Bronchial epithelial cell (primary cell): ENCODE results near the gene GABRR3. TPM values are rescaled to one million over a fixed set of nuclear protein-coding genes. Genes with fewer than 3 reads are reported as not detected.

Experiments
- DNase-seq: peaks from one replicate; pipeline ENCODE4 v3.0.0-alpha.2; 2010; ENCODE audit warnings: low read depth
- FAIRE-seq: peaks from 2 replicates; lab custom pipeline; 2011; peaks lifted over from hg19 to GRCh38; lab: Jason Lieb, UNC
- H3K27me3 ChIP-seq: 2 replicates; pipeline ENCODE4 v1.5.1; 2011; ENCODE audit warnings: low read length; ENCODE audit not compliant: control insufficient read depth, insufficient read depth
- H3K36me3 ChIP-seq: 2 replicates; pipeline ENCODE4 v1.5.1; 2011; ENCODE audit warnings: low read length; ENCODE audit not compliant: control insufficient read depth, insufficient read depth
- H3K4me3 ChIP-seq: 2 replicates; pipeline ENCODE4 v1.5.1; 2011; ENCODE audit warnings: mild to moderate bottlenecking, low read depth, low read length, control low read depth
- CTCF ChIP-seq: IDR thresholded peaks from 2 replicates; pipeline ENCODE4 v1.5.1; 2011; ENCODE audit warnings: mild to moderate bottlenecking, moderate library complexity, low read length, control low read depth, inconsistent platforms; ENCODE audit not compliant: insufficient read depth, severe bottlenecking
- total RNA-seq: library from RNA; depleted of rRNA; stranded (reverse); fragments of >200 nt; gene quantifications from 2 replicates; pipeline ENCODE4 v1.2.1, GENCODE V29; 2014

The GABRR3 gene
- total RNA-seq, 1 donor from 2014 or later, result not detected

- Histone ChIP-seq H3K27me3 (no peaks in the 10 kb centered on the region), H3K4me3 (no peak overlapping the region), H3K36me3 (no peaks in the 10 kb centered on the region)
- TF ChIP-seq CTCF, result no peak
- no peak for DNase-seq
- no peak for FAIRE-seq
These were observed 32.4 kb downstream of the GABRR3 start for GRCh38 chr3:98002717-98003116.

- Histone ChIP-seq H3K4me3 (no peak overlapping the region), H3K36me3 (no peaks in the 10 kb centered on the region), H3K27me3 (no peaks in the 10 kb centered on the region)
- FAIRE-seq (no peak), DNase-seq (no peak)
- no peak for TF ChIP-seq CTCF
These were observed 35.1 kb downstream of the GABRR3 start for GRCh38 chr3:97999994-98000393.

- no peak for FAIRE-seq
- TF ChIP-seq CTCF, result no peak
- Histone ChIP-seq H3K36me3 (no peaks in the 10 kb centered on the region), H3K27me3 (no peaks in the 10 kb centered on the region), H3K4me3 (no peak overlapping the region)
- no peak for DNase-seq
These were observed 36.0 kb downstream of the GABRR3 start for GRCh38 chr3:97999103-97999502.

GRCh38 chr3:97996988-97997387, 38.1 kb downstream of the GABRR3 start:
- FAIRE-seq (no peak), DNase-seq (no peak)
- Histone ChIP-seq H3K36me3 (no peaks in the 10 kb centered on the region), H3K4me3 (no peak overlapping the region), H3K27me3 (peaks cover 2% of the 10 kb centered on the region)
- TF ChIP-seq CTCF, result no peak

GRCh38 chr3:97994328-97994945, 40.7 kb downstream of the GABRR3 start:
- no peak for TF ChIP-seq CTCF
- H3K27me3 ChIP-seq, result peaks cover 2% of the 10 kb centered on the region
- DNase-seq (no peak), FAIRE-seq (no peak)
- no peak overlapping the region for H3K4me3 ChIP-seq
- no peaks in the 10 kb centered on the region for H3K36me3 ChIP-seq

GRCh38 chr3:97993526-97993925, 41.6 kb downstream of the GABRR3 start:
- TF ChIP-seq CTCF, result no peak
- Histone ChIP-seq H3K27me3 (peaks cover 2% of the 10 kb centered on the region), H3K4me3 (no peak overlapping the region), H3K36me3 (no peaks in the 10 kb centered on the region)
- no peak for FAIRE-seq
- no peak for DNase-seq
